WTC11 (cell line): Measurements from ENCODE around the gene SNX9.

Experiments
- ATF1 ChIP-seq: sonication (generic); formaldehyde crosslinking; IDR thresholded peaks from 2 replicates; pipeline ENCODE4 v1.8.1; 2023; ENCODE audit warnings: mild to moderate bottlenecking, moderate library complexity, missing genetic modification reagents
- CREM ChIP-seq: sonication (generic); formaldehyde crosslinking; IDR thresholded peaks from 2 replicates; pipeline ENCODE4 v1.8.1; 2022; ENCODE audit warnings: mild to moderate bottlenecking, missing genetic modification reagents, moderate library complexity
- ELF4 ChIP-seq: sonication (generic); formaldehyde crosslinking; IDR thresholded peaks from 2 replicates; pipeline ENCODE4 v1.8.1; 2022; ENCODE audit warnings: low read depth, mild to moderate bottlenecking, moderate library complexity, missing genetic modification reagents
- FOXK1 ChIP-seq: sonication (generic); formaldehyde crosslinking; IDR thresholded peaks from 2 replicates; pipeline ENCODE4 v1.8.0; 2022; ENCODE audit warnings: mild to moderate bottlenecking, moderate library complexity, missing genetic modification reagents
- FOXP1 ChIP-seq: sonication (generic); formaldehyde crosslinking; IDR thresholded peaks from 2 replicates; pipeline ENCODE4 v1.8.0; 2022; ENCODE audit warnings: missing genetic modification reagents, mild to moderate bottlenecking, moderate library complexity, borderline replicate concordance
- OVOL2 ChIP-seq: fragments of 250-450 bp; sonication (Bioruptor Pico); IDR thresholded peaks from 2 replicates; pipeline ENCODE4 v1.9.0; 2021; ENCODE audit warnings: mild to moderate bottlenecking, borderline replicate concordance
- PRDM15 ChIP-seq: sonication (generic); formaldehyde crosslinking; IDR thresholded peaks from 2 replicates; pipeline ENCODE4 v1.8.0; 2022; ENCODE audit warnings: missing genetic modification reagents
- TP53 ChIP-seq: sonication (generic); formaldehyde crosslinking; IDR thresholded peaks from 2 replicates; pipeline ENCODE4 v1.8.1; 2023; ENCODE audit warnings: mild to moderate bottlenecking, missing genetic modification reagents
- TF ChIP-seq, protein P1 (sequence below): fragments of 200-600 bp; IDR thresholded peaks from 2 replicates; pipeline ENCODE4 v1.8.0; 2022; ENCODE audit warnings: antibody characterized with exemption

GRCh38 chr6:157822245-157823000 is 623 bp upstream of the SNX9 start:
- TF ChIP-seq TP53 (no peak), OVOL2 (CRISPR knock-in tag) (no peak), PRDM15 (CRISPR knock-in tag) (peak; percentile 22; the same call in 1 of the 2 replicates), CREM (CRISPR knock-in tag) (no peak), ELF4 (no peak), ATF1 (no peak), FOXK1 (CRISPR knock-in tag) (peak; percentile 24; the same call in 1 of the 2 replicates), FOXP1 (CRISPR knock-in tag) (0 out of 2 replicates have a peak, but pooled peaks have one; percentile 35)
- TF ChIP-seq, protein P1, sequence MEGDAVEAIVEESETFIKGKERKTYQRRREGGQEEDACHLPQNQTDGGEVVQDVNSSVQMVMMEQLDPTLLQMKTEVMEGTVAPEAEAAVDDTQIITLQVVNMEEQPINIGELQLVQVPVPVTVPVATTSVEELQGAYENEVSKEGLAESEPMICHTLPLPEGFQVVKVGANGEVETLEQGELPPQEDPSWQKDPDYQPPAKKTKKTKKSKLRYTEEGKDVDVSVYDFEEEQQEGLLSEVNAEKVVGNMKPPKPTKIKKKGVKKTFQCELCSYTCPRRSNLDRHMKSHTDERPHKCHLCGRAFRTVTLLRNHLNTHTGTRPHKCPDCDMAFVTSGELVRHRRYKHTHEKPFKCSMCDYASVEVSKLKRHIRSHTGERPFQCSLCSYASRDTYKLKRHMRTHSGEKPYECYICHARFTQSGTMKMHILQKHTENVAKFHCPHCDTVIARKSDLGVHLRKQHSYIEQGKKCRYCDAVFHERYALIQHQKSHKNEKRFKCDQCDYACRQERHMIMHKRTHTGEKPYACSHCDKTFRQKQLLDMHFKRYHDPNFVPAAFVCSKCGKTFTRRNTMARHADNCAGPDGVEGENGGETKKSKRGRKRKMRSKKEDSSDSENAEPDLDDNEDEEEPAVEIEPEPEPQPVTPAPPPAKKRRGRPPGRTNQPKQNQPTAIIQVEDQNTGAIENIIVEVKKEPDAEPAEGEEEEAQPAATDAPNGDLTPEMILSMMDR: no peak
